Upper lobe of left lung (tissue), 6 donors: ENCODE measurements around the gene CACNA1A. TPM values are rescaled to one million over a fixed set of nuclear protein-coding genes. Genes with fewer than 3 reads are reported as not detected.
"Not testable (repeated sequence)": the region's sequence is repeated elsewhere in the genome, so short reads cannot be mapped to it uniquely, and the experiment has no call there.

Experiments
- ATAC-seq, 2 donors: fragments of 200-7000 bp; cut with Tn5 transposase; one replicate each; pipeline ENCODE4 v1.9.1; 2022; ENCODE audit warnings: mild to moderate bottlenecking in 2 of 2, moderate library complexity in 2 of 2; ENCODE audit not compliant: low FRiP score in 2 of 2
- DNase-seq, 2 donors: peaks; one replicate each; pipeline ENCODE4 v3.0.0-alpha.2; 2019 to 2020
- H3K27ac ChIP-seq, 4 donors: fragments of 200-600 bp; sonication (generic); one replicate each; pipeline ENCODE4 v1.5.1; 2016 to 2019
- H3K27me3 ChIP-seq, 4 donors: fragments of 200-600 bp; sonication (generic); one replicate each; pipeline ENCODE4 v1.5.1; 2017 to 2019
- H3K36me3 ChIP-seq, 4 donors: fragments of 200-600 bp; sonication (generic); one replicate each; pipeline ENCODE4 v1.5.1; 2016 to 2019
- H3K4me1 ChIP-seq, 4 donors: fragments of 200-600 bp; sonication (generic); one replicate each; pipeline ENCODE4 v1.5.1; 2018 to 2019
- H3K4me3 ChIP-seq, 4 donors: fragments of 200-600 bp; sonication (generic); one replicate each; pipeline ENCODE4 v1.5.1; 2017 to 2019; ENCODE audit warnings: mild to moderate bottlenecking in 2 of 4, moderate library complexity in 1 of 4
- H3K9me3 ChIP-seq, 4 donors: fragments of 200-600 bp; sonication (generic); one replicate each; pipeline ENCODE4 v1.5.1; 2018 to 2019
- EP300 ChIP-seq, 4 donors: sonication (generic); formaldehyde crosslinking; IDR thresholded peaks; one replicate each; pipeline ENCODE4 v1.5.1; 2017; ENCODE audit warnings: antibody characterized with exemption in 4 of 4, control low read depth in 2 of 4
- POLR2A ChIP-seq, 4 donors: fragments of 450-650 bp; IDR thresholded peaks; one replicate each; pipeline ENCODE4 v1.5.1; 2016 to 2017; ENCODE audit warnings: antibody characterized with exemption in 4 of 4, mild to moderate bottlenecking in 2 of 4
- POLR2AphosphoS5 ChIP-seq, 2 donors: sonication (generic); formaldehyde crosslinking; IDR thresholded peaks; one replicate each; pipeline ENCODE4 v1.5.1; 2017; ENCODE audit warnings: antibody characterized with exemption in 2 of 2
- WGBS, 2 donors: methylation state at CpG; one replicate each; pipeline ENCODE4 v1.1.5; 2017 to 2018; 5-methylcytosine and 5-hydroxymethylcytosine counted together
- total RNA-seq, 6 donors: library from RNA; depleted of rRNA in 4 of 6; stranded (reverse); fragments of >200 nt in 4 of 6; gene quantifications; one replicate each; pipeline versions ENCODE4 v1.1.0 to v1.2.1, GENCODE V29; 2016 to 2021
- TF ChIP-seq, protein P1 (sequence below), 6 experiments: fragments of 450-650 bp in 4 of 6; fragments of 200-600 bp in 2 of 6; sonication (generic) in 2 of 6; IDR thresholded peaks; one replicate each; pipeline ENCODE4 v1.5.1; 2016 to 2019; ENCODE audit warnings: antibody characterized with exemption in 6 of 6
- donor health status: DM: no; HTN: no; CAD: no; lungs with moderate emphysema.
- donor health status: DM: no; HTN: yes; CAD: no; lungs with severe emphysema.

Gene CACNA1A
- total RNA-seq, 6 donors from 2014 or later, result 0.29 to 0.69 (median 0.67) TPM; not detected in 1

DNA sequence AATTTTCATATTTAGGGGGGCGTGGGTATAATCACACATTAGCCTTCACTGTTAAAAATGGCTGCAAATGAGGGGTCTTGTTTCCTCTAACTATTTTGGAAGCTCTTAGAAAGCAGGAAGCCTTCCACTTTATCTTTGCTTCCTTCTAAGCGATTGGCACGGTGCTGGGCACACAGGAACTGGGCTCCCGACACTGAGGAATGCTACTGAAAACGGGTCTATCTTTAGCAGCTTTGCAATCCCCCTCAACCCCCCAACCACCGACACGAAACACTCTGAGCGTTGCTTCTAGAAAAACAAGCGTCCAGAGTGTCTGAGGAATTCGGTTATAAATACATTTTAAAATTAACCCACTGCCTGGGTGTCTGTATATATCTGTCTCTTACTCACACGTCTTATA, 143.6 kb downstream of the CACNA1A start:
- no peak for DNase-seq
- WGBS, 2 donors, result 52 to 55% methylated on average over 11 of the region's 11 CpGs

GRCh38 chr19:13361726-13362125, 144.6 kb downstream of the CACNA1A start:
- not testable (repeated sequence) for H3K27ac ChIP-seq, H3K27me3 ChIP-seq, H3K4me1 ChIP-seq, ATAC-seq, H3K4me3 ChIP-seq, DNase-seq, H3K36me3 ChIP-seq
- peaks cover 0 to 11% (median 5%) of the 10 kb centered on the region in 4 donors for H3K9me3 ChIP-seq
- 55 to 72% methylated on average over 3 of the region's 3 CpGs for WGBS, 2 donors

More for the DNA sequence above, 143.6 kb downstream of the CACNA1A start:
- Histone ChIP-seq H3K4me1 (no peaks in the 10 kb centered on the region), H3K27ac (no peak overlapping the region), H3K36me3 (no peaks in the 10 kb centered on the region), H3K4me3 (no peak overlapping the region), H3K27me3 (no peaks in the 10 kb centered on the region), H3K9me3 (peaks cover 0 to 11% (median 5%) of the 10 kb centered on the region in 4 donors)
- ATAC-seq, result no peak
- TF ChIP-seq POLR2A (IDR thresholded peaks at IDR 0.05), result no peak
- TF ChIP-seq, protein P1, sequence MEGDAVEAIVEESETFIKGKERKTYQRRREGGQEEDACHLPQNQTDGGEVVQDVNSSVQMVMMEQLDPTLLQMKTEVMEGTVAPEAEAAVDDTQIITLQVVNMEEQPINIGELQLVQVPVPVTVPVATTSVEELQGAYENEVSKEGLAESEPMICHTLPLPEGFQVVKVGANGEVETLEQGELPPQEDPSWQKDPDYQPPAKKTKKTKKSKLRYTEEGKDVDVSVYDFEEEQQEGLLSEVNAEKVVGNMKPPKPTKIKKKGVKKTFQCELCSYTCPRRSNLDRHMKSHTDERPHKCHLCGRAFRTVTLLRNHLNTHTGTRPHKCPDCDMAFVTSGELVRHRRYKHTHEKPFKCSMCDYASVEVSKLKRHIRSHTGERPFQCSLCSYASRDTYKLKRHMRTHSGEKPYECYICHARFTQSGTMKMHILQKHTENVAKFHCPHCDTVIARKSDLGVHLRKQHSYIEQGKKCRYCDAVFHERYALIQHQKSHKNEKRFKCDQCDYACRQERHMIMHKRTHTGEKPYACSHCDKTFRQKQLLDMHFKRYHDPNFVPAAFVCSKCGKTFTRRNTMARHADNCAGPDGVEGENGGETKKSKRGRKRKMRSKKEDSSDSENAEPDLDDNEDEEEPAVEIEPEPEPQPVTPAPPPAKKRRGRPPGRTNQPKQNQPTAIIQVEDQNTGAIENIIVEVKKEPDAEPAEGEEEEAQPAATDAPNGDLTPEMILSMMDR (IDR thresholded peaks at IDR 0.05), result no peak
- no peak for TF ChIP-seq EP300 (IDR thresholded peaks at IDR 0.05)
- no peak for TF ChIP-seq POLR2AphosphoS5 (IDR thresholded peaks at IDR 0.05)

DNA sequence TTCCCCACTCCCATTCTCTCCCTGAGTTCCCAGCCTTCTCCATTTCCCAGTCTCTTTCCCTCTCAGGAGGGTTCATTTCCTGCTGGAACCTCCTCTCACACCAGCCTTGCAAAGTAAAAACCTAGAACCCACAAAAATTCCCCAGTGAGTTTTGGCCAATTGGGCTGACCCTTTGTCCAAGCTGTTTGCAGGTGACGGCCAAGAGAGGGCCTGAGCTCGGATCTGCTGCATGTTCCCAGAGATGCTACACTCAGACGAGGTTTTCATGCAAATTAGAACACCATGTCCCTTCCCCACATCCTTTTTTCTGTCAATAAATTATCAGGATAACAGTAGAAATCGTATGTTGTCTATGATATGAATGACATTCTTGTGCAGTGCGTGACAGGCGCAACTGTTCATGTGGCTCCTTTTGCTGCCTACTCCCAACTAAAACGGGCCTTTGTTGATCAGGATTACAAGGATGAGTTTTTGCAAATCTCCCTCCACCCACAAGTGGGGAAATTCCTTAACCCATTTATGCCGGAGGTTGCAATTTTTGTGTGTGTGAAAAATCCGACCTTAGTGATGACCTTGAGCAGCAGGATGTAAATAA, 149.5 kb downstream of the CACNA1A start:
- Histone ChIP-seq H3K4me3 (no peak overlapping the region), H3K27ac (no peak overlapping the region), H3K36me3 (no peaks in the 10 kb centered on the region), H3K4me1 (no peaks in the 10 kb centered on the region), H3K27me3 (no peaks in the 10 kb centered on the region), H3K9me3 (peaks cover 0 to 11% (median 5%) of the 10 kb centered on the region in 4 donors)
- no peak for ATAC-seq
- WGBS, 2 donors, result 63 to 74% methylated on average over 9 of the region's 9 CpGs
- DNase-seq, result no peak
- TF ChIP-seq EP300 (IDR thresholded peaks at IDR 0.05) (no peak), POLR2AphosphoS5 (IDR thresholded peaks at IDR 0.05) (no peak), POLR2A (IDR thresholded peaks at IDR 0.05) (no peak)
- TF ChIP-seq, protein P1 (IDR thresholded peaks at IDR 0.05), result no peak

DNA sequence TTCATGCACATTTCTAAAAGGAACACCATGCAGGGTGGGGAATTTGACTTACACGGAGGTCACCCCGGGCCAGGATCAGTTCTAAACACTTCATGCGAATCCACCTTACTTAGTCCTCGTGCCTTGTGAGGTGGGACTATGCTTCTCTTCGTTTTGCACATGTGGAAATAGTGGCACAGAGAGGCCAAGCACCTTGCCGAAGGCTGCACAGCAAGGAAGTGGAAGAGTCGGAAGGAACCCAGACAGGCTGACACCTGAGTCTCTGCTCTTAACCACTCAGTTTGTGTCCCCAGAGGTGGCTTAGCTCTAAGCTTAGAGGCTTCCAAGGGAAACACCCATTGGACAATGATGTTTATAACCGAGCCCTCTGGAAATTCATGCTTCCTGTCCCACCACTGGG, 150.1 kb downstream of the CACNA1A start:
- H3K9me3 ChIP-seq, result peaks cover 0 to 11% (median 5%) of the 10 kb centered on the region in 4 donors
- no peak for ATAC-seq
- WGBS, 2 donors, result 74 to 80% methylated on average over 8 of the region's 8 CpGs
- no peak for DNase-seq
- H3K27ac ChIP-seq, result no peak overlapping the region
- no peaks in the 10 kb centered on the region for H3K27me3 ChIP-seq
- H3K4me3 ChIP-seq, result no peak overlapping the region
- TF ChIP-seq, protein P1 (IDR thresholded peaks at IDR 0.05), result no peak
- TF ChIP-seq EP300 (IDR thresholded peaks at IDR 0.05) (no peak), POLR2A (IDR thresholded peaks at IDR 0.05) (no peak), POLR2AphosphoS5 (IDR thresholded peaks at IDR 0.05) (no peak)
- no peaks in the 10 kb centered on the region for H3K4me1 ChIP-seq
- H3K36me3 ChIP-seq, result no peaks in the 10 kb centered on the region

- Histone ChIP-seq H3K4me1 (no peaks in the 10 kb centered on the region), H3K27me3 (no peaks in the 10 kb centered on the region), H3K27ac (no peak overlapping the region), H3K4me3 (no peak overlapping the region), H3K36me3 (no peaks in the 10 kb centered on the region), H3K9me3 (peaks cover 0 to 10% (median 4%) of the 10 kb centered on the region in 4 donors)
- 56 to 71% methylated on average over 4 to 5 of the region's 5 CpGs for WGBS, 2 donors
- ATAC-seq (no peak), DNase-seq (no peak)
- TF ChIP-seq POLR2A (IDR thresholded peaks at IDR 0.05), result no peak
Measured at GRCh38 chr19:13355356-13355755, 150.9 kb downstream of the CACNA1A start.

DNA sequence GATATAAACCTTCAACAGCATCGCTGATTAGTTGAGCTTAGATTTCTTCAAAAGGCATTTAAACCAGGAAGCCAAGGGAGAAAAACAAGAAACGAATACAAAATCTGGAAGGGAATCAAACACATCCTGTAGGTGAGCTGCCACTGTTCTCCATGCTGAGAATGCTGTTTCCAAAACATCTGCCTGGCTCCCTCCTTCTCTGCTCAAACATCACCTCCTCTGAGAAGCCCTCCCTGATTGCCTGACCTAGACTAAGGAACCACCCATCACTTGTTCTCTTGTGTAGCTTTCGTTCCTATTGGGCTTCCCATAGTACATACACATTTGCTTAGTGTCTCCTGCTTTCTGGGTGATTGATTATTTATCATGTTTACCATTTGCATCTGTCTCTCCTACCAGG, 152.7 kb downstream of the CACNA1A start:
- TF ChIP-seq POLR2A (IDR thresholded peaks at IDR 0.05) (no peak), POLR2AphosphoS5 (IDR thresholded peaks at IDR 0.05) (no peak), EP300 (IDR thresholded peaks at IDR 0.05) (no peak)
- TF ChIP-seq, protein P1 (IDR thresholded peaks at IDR 0.05), result no peak
- Histone ChIP-seq H3K9me3 (peaks cover 0 to 16% (median 6%) of the 10 kb centered on the region in 4 donors), H3K27me3 (no peaks in the 10 kb centered on the region), H3K4me1 (no peaks in the 10 kb centered on the region), H3K27ac (no peak overlapping the region), H3K4me3 (no peak overlapping the region), H3K36me3 (no peaks in the 10 kb centered on the region)
- DNase-seq (no peak), ATAC-seq (no peak)
- 59 to 70% methylated on average over 3 of the region's 3 CpGs for WGBS, 2 donors
